GM23338 (cell line): ENCODE results near the gene LCOR. TPM values are rescaled to one million over a fixed set of nuclear protein-coding genes. Genes with fewer than 3 reads are reported as not detected.

Experiments used
- ATAC-seq: fragments of 200-7000 bp; cut with Tn5 transposase; 3 replicates; pipeline ENCODE4 v1.9.1; 2020
- DNase-seq: peaks from one replicate; pipeline ENCODE4 v3.0.0-alpha.2; 2015; ENCODE audit warnings: low spot score
- H2AFZ ChIP-seq: fragments of 200-600 bp; sonication (generic); 2 replicates; pipeline ENCODE4 v1.8.0; 2016; ENCODE audit warnings: antibody characterized with exemption, mild to moderate bottlenecking, moderate library complexity
- H3F3A ChIP-seq: fragments of 200-600 bp; sonication (generic); replicated peaks from 2 replicates; pipeline ENCODE4 v1.8.0; 2017; ENCODE audit warnings: antibody characterized with exemption, mixed run types, low read depth
- H3K27ac ChIP-seq: fragments of 200-600 bp; sonication (generic); 2 replicates; pipeline ENCODE4 v1.6.1; 2016; ENCODE audit warnings: low read depth
- H3K27me3 ChIP-seq: fragments of 200-600 bp; sonication (generic); 2 replicates; pipeline ENCODE4 v1.8.0; 2016; ENCODE audit warnings: mild to moderate bottlenecking, mixed run types, moderate library complexity; ENCODE audit not compliant: insufficient read depth
- H3K36me3 ChIP-seq: fragments of 200-600 bp; sonication (generic); 2 replicates; pipeline ENCODE4 v1.8.0; 2016; ENCODE audit warnings: mild to moderate bottlenecking; ENCODE audit not compliant: insufficient read depth
- H3K4me1 ChIP-seq: fragments of 200-600 bp; sonication (generic); 2 replicates; pipeline ENCODE4 v1.8.0; 2016; ENCODE audit warnings: mild to moderate bottlenecking, moderate library complexity; ENCODE audit not compliant: insufficient read depth
- H3K4me2 ChIP-seq: fragments of 200-600 bp; sonication (generic); 2 replicates; pipeline ENCODE4 v1.7.1; 2017; ENCODE audit warnings: mixed run types
- H3K4me3 ChIP-seq: fragments of 200-600 bp; sonication (generic); 2 replicates; pipeline ENCODE4 v1.6.1; 2016; ENCODE audit warnings: mixed run types
- H3K79me2 ChIP-seq: fragments of 200-600 bp; sonication (generic); replicated peaks from 2 replicates; pipeline ENCODE4 v1.8.0; 2017; ENCODE audit warnings: mild to moderate bottlenecking; ENCODE audit not compliant: insufficient read depth
- H3K9me2 ChIP-seq: fragments of 200-600 bp; sonication (generic); 2 replicates; pipeline ENCODE4 v1.8.0; 2017; ENCODE audit not compliant: insufficient read depth
- H4K20me1 ChIP-seq: fragments of 200-600 bp; sonication (generic); replicated peaks from 2 replicates; pipeline ENCODE4 v1.8.0; 2017; ENCODE audit warnings: mild to moderate bottlenecking; ENCODE audit not compliant: insufficient read depth
- H3K27ac Mint-ChIP-seq: 2 replicates; pipeline ENCODE4 v1.8.0; 2020; ENCODE audit warnings: inconsistent platforms, mild to moderate bottlenecking, moderate library complexity, mixed read lengths
- H3K27me3 Mint-ChIP-seq: 3 replicates; pipeline ENCODE4 v1.8.0; 2022; ENCODE audit warnings: low read depth, mild to moderate bottlenecking, moderate library complexity, mixed read lengths, inconsistent platforms; ENCODE audit not compliant: insufficient read depth, poor library complexity
- H3K36me3 Mint-ChIP-seq: 3 replicates; pipeline ENCODE4 v1.8.0; 2021; ENCODE audit warnings: low read depth, mild to moderate bottlenecking, inconsistent platforms, moderate library complexity, mixed read lengths
- H3K4me1 Mint-ChIP-seq: 3 replicates; pipeline ENCODE4 v1.8.0; 2020; ENCODE audit warnings: mild to moderate bottlenecking, inconsistent platforms, mixed read lengths
- H3K4me3 Mint-ChIP-seq: 3 replicates; pipeline ENCODE4 v1.8.0; 2021; ENCODE audit warnings: moderate library complexity, mild to moderate bottlenecking, inconsistent platforms, mixed read lengths
- H3K9me3 Mint-ChIP-seq: 3 replicates; pipeline ENCODE4 v1.8.0; 2020; ENCODE audit warnings: moderate library complexity, mild to moderate bottlenecking, inconsistent platforms, mixed read lengths
- CREB1 ChIP-seq: fragments of 250-450 bp; sonication (Bioruptor Pico); IDR thresholded peaks from 2 replicates; pipeline ENCODE4 v1.5.0; 2020; ENCODE audit warnings: low read depth, mild to moderate bottlenecking, moderate library complexity
- CTCF ChIP-seq, 2 experiments: fragments of 200-600 bp in 1 of 2; sonication (generic) in 1 of 2; conservative IDR thresholded peaks; 2 replicates each; pipeline versions ENCODE4 v1.5.1 to v1.6.1; 2016 to 2017; ENCODE audit warnings: antibody characterized with exemption in 2 of 2, low read depth in 2 of 2, mild to moderate bottlenecking in 2 of 2, moderate library complexity in 1 of 2
- EZH2phosphoT487 ChIP-seq: fragments of 200-600 bp; sonication (generic); IDR thresholded peaks from one replicate; pipeline ENCODE4 v1.8.1; 2018; ENCODE audit warnings: antibody characterized with exemption; ENCODE audit not compliant: unreplicated experiment
- JUNB ChIP-seq: IDR thresholded peaks from one replicate; pipeline ENCODE4 v1.6.1; 2016; ENCODE audit warnings: antibody characterized with exemption; ENCODE audit not compliant: unreplicated experiment
- NANOG ChIP-seq: IDR thresholded peaks from 2 replicates; pipeline ENCODE4 v1.6.1; 2016; ENCODE audit warnings: antibody characterized with exemption, borderline replicate concordance
- STAT1 ChIP-seq: IDR thresholded peaks from one replicate; pipeline ENCODE4 v1.6.1; 2016; ENCODE audit warnings: antibody characterized with exemption; ENCODE audit not compliant: unreplicated experiment
- ZNF114 ChIP-seq: fragments of 250-450 bp; sonication (Bioruptor Pico); IDR thresholded peaks from 2 replicates; pipeline ENCODE4 v1.5.0; 2020; ENCODE audit warnings: mild to moderate bottlenecking, moderate library complexity
- ZNF331 ChIP-seq: fragments of 250-450 bp; sonication (Bioruptor Pico); IDR thresholded peaks from 2 replicates; pipeline ENCODE4 v1.5.0; 2020; ENCODE audit warnings: low read depth, mild to moderate bottlenecking, moderate library complexity
- polyA plus RNA-seq: library from polyadenylated mRNA; unstranded; fragments of >200 nt; fragmentation: Nextera tagmentation; extraction: Ambion mirVana; gene quantifications from 2 replicates; pipeline ENCODE4 v1.2.1, GENCODE V29; 2016
- total RNA-seq: library from RNA; depleted of rRNA; stranded (reverse); fragments of >200 nt; shearing (Covaris generic); gene quantifications from 2 replicates; pipeline ENCODE4 v1.2.3, GENCODE V29; 2014
- TF ChIP-seq, protein P1 (sequence below): IDR thresholded peaks from 2 replicates; pipeline ENCODE4 v1.6.1; 2016; ENCODE audit warnings: antibody characterized with exemption

LCOR gene
- total and polyA plus RNA-seq, 2 experiments from 2014 or later, result 6.9 to 14.9 TPM

DNA sequence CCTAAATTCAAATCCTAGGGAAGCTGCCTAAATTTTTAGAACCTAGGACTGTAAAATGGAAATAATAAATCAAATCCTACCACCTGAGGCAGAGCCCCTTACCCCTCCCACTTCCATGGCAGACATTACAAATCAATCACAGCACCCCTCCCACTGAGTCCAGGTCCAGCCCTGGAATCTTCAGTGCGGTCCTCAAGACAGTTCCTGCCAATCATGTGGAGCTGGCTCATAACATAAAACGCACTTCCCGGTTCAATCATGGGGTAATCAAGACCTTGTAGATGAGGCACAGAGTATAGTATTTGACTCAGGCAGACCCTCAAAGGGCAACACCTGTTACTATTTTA, 196.7 kb downstream of the LCOR start:
- peaks cover 9% of the 10 kb centered on the region for H3K27me3 Mint-ChIP-seq
- H3K4me3 Mint-ChIP-seq, result no peak overlapping the region
- peaks cover 30% of the 10 kb centered on the region for H3K4me1 Mint-ChIP-seq
- H2AFZ ChIP-seq, result no peak overlapping the region
- no peaks in the 10 kb centered on the region for H3K9me3 Mint-ChIP-seq
- peaks cover 11% of the 10 kb centered on the region for H3K4me1 ChIP-seq
- H3K9me2 ChIP-seq, result no peaks in the 10 kb centered on the region
- DNase-seq (no peak), ATAC-seq (no peak)
- no peaks in the 10 kb centered on the region for H3K36me3 Mint-ChIP-seq
- TF ChIP-seq ZNF114 (CRISPR knock-in tag) (no peak), NANOG (no peak), ZNF331 (CRISPR knock-in tag) (no peak), JUNB (no peak)
- no peaks in the 10 kb centered on the region for H3K27me3 ChIP-seq
- H3K79me2 ChIP-seq, result no peaks in the 10 kb centered on the region
- H3K27ac ChIP-seq, result no peak overlapping the region
- no peak overlapping the region for H3K4me3 ChIP-seq
- H4K20me1 ChIP-seq, result no peaks in the 10 kb centered on the region
- H3K27ac Mint-ChIP-seq, result no peak overlapping the region
- no peaks in the 10 kb centered on the region for H3K36me3 ChIP-seq
- no peak overlapping the region for H3K4me2 ChIP-seq
- H3F3A ChIP-seq, result no peaks in the 10 kb centered on the region

- Histone ChIP-seq H3K9me2 (no peaks in the 10 kb centered on the region), H2AFZ (no peak overlapping the region), H3K27ac (no peak overlapping the region), H3K4me1 (peaks cover 11% of the 10 kb centered on the region), H3K4me3 (no peak overlapping the region), H3F3A (no peaks in the 10 kb centered on the region), H3K27me3 (no peaks in the 10 kb centered on the region), H3K79me2 (no peaks in the 10 kb centered on the region), H3K4me2 (no peak overlapping the region), H3K36me3 (no peaks in the 10 kb centered on the region), H4K20me1 (no peaks in the 10 kb centered on the region)
- TF ChIP-seq NANOG, result no peak
- TF ChIP-seq, protein P1, sequence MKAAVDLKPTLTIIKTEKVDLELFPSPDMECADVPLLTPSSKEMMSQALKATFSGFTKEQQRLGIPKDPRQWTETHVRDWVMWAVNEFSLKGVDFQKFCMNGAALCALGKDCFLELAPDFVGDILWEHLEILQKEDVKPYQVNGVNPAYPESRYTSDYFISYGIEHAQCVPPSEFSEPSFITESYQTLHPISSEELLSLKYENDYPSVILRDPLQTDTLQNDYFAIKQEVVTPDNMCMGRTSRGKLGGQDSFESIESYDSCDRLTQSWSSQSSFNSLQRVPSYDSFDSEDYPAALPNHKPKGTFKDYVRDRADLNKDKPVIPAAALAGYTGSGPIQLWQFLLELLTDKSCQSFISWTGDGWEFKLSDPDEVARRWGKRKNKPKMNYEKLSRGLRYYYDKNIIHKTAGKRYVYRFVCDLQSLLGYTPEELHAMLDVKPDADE, result no peak
- no peak for TF ChIP-seq STAT1
- no peak for TF ChIP-seq ZNF331 (CRISPR knock-in tag)
- TF ChIP-seq CTCF (conservative IDR thresholded peaks at IDR 0.05; ENCODE audit: low read depth in 2 of 2), result no peak
- no peak for TF ChIP-seq CREB1 (CRISPR knock-in tag)
- H3K36me3 Mint-ChIP-seq, result no peaks in the 10 kb centered on the region
- ATAC-seq (no peak), DNase-seq (no peak)
- peaks cover 9% of the 10 kb centered on the region for H3K27me3 Mint-ChIP-seq
- H3K9me3 Mint-ChIP-seq, result no peaks in the 10 kb centered on the region
- H3K4me3 Mint-ChIP-seq, result no peak overlapping the region
- no peak overlapping the region for H3K27ac Mint-ChIP-seq
- H3K4me1 Mint-ChIP-seq, result peaks cover 30% of the 10 kb centered on the region
Observed at GRCh38 chr10:97029271-97029670, 197.2 kb downstream of the LCOR start.

GRCh38 chr10:97030894-97031293, 198.8 kb downstream of the LCOR start:
- Mint-ChIP-seq H3K27me3 (peaks cover 7% of the 10 kb centered on the region), H3K4me3 (no peak overlapping the region), H3K36me3 (no peaks in the 10 kb centered on the region), H3K4me1 (peaks cover 31% of the 10 kb centered on the region), H3K9me3 (no peaks in the 10 kb centered on the region), H3K27ac (no peak overlapping the region)
- Histone ChIP-seq H4K20me1 (no peaks in the 10 kb centered on the region), H3K36me3 (no peaks in the 10 kb centered on the region), H3K4me2 (no peak overlapping the region), H3K79me2 (no peaks in the 10 kb centered on the region), H3K4me3 (no peak overlapping the region), H3K9me2 (no peaks in the 10 kb centered on the region), H3K4me1 (peaks cover 11% of the 10 kb centered on the region), H3K27ac (no peak overlapping the region), H2AFZ (no peak overlapping the region), H3K27me3 (no peaks in the 10 kb centered on the region), H3F3A (no peaks in the 10 kb centered on the region)
- DNase-seq (peak; percentile 34), ATAC-seq (peak; percentile 31)
- TF ChIP-seq EZH2phosphoT487 (no peak), STAT1 (no peak), ZNF114 (CRISPR knock-in tag) (no peak), ZNF331 (CRISPR knock-in tag) (no peak)
